T-helper 2 cell treated with Interferon-gamma antibody and Interleukin-4, amounts not matched to agents 5 μg/mL and 100 μg/mL, for 36 hours (primary cell): Measurements from ENCODE around the gene STAG3.
"Not testable (repeated sequence)": the region's sequence is repeated elsewhere in the genome, so short reads cannot be mapped to it uniquely, and the experiment has no call there.

ENCODE experiments used
- DNase-seq: peaks from one replicate; pipeline ENCODE4 v3.0.0; 2021; ENCODE audit warnings: low spot score
- H3K27ac Mint-ChIP-seq: one replicate; pipeline ENCODE4 v1.8.0; 2021; ENCODE audit warnings: mild to moderate bottlenecking, mixed read lengths
- H3K27me3 Mint-ChIP-seq: one replicate; pipeline ENCODE4 v1.8.0; 2021; ENCODE audit warnings: low read depth, mixed read lengths
- H3K36me3 Mint-ChIP-seq: one replicate; pipeline ENCODE4 v1.8.0; 2021; ENCODE audit warnings: low read depth, mixed read lengths
- H3K4me1 Mint-ChIP-seq: one replicate; pipeline ENCODE4 v1.8.0; 2021; ENCODE audit warnings: low read depth, mixed read lengths
- H3K4me3 Mint-ChIP-seq: one replicate; pipeline ENCODE4 v1.8.0; 2022; ENCODE audit warnings: mild to moderate bottlenecking, moderate library complexity, mixed read lengths
- H3K9me3 Mint-ChIP-seq: one replicate; pipeline ENCODE4 v1.8.0; 2021; ENCODE audit warnings: mixed read lengths

The STAG3 gene

GRCh38 chr7:100221231-100221718 is 43.6 kb downstream of the STAG3 start:
- peak; percentile 70 for DNase-seq

GRCh38 chr7:100221767-100222444 is 44.2 kb downstream of the STAG3 start:
- Mint-ChIP-seq H3K4me1 (peaks cover 45% of the 10 kb centered on the region), H3K36me3 (peaks cover 56% of the 10 kb centered on the region), H3K9me3 (no peaks in the 10 kb centered on the region), H3K4me3 (peak overlapping the region; percentile 97), H3K27ac (peak overlapping the region; percentile 99), H3K27me3 (no peaks in the 10 kb centered on the region)
- no peak for DNase-seq

More at GRCh38 chr7:100221231-100221718, 43.6 kb downstream of the STAG3 start:
- no peaks in the 10 kb centered on the region for H3K27me3 Mint-ChIP-seq
- peaks cover 55% of the 10 kb centered on the region for H3K36me3 Mint-ChIP-seq
- H3K4me3 Mint-ChIP-seq: peak overlapping the region; percentile 97
- peaks cover 45% of the 10 kb centered on the region for H3K4me1 Mint-ChIP-seq
- peak overlapping the region; percentile 99 for H3K27ac Mint-ChIP-seq
- H3K9me3 Mint-ChIP-seq: no peaks in the 10 kb centered on the region

DNA sequence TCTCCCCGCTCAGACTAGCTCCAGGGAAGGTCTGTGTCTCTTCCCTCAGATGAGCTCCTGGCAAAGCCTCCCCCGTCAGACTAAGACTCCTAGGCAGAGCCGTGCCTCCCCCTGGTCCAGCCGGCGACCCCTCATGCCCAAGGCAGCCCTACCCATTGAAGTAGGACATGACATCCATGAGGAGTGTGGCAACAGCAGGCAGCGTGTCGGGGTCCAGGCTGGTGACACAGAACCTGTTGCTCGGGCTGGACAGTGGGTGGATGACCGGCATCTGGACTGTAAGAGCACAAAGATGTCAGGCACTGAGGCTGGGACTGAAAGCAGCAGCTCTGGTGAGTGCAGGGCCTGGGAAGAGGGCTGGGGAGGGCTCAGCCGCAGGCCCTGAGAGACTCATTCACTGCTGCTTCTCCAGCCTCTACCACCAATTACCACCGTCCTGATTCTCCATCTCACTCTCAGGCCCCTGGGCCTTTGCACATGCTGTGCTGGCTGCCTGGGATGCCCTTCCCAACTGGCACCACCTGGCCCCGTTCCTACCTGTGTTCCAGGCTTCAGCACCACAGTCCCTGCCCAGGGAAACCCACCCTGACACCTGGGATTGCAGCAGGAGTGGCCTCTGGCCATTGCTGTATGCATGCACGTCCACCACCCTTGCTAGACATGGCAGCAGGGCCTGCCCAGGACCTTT is 44.9 kb downstream of the STAG3 start:
- Mint-ChIP-seq H3K4me3 (peak overlapping the region; percentile 97), H3K27me3 (no peaks in the 10 kb centered on the region), H3K36me3 (peaks cover 59% of the 10 kb centered on the region), H3K27ac (peak overlapping the region; percentile 99), H3K4me1 (peaks cover 40% of the 10 kb centered on the region), H3K9me3 (no peaks in the 10 kb centered on the region)
- DNase-seq: no peak

- DNase-seq, H3K9me3 Mint-ChIP-seq, H3K27me3 Mint-ChIP-seq: not testable (repeated sequence)
- Mint-ChIP-seq H3K4me1 (peaks cover 38% of the 10 kb centered on the region), H3K4me3 (peak overlapping the region; percentile 97), H3K27ac (peak overlapping the region; percentile 99), H3K36me3 (peaks cover 66% of the 10 kb centered on the region)
Measured at GRCh38 chr7:100223376-100223927, 45.7 kb downstream of the STAG3 start.

DNA sequence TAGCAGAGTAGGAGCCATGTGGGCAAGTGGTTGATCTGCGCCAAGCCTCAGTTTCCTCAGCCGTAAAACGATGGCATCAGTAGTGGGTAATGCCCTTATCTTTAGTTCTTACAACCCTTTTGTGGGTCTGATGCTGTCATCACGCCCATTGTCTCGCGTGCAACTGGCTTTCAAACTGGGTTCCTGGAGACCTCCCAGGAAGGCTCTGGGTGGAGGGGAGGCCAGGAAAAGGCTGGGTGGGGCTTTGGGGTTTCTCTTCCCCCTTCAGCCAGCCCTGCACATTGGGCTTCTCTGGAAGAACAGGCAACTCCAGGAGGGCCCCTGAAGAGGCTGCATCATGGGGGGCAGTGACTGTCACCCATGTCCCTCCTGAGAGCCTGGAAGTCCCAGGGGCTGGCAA is 47.2 kb downstream of the STAG3 start:
- Mint-ChIP-seq H3K27ac (peak overlapping the region; percentile 57), H3K4me1 (peaks cover 30% of the 10 kb centered on the region), H3K4me3 (peak overlapping the region; percentile 97), H3K36me3 (peaks cover 59% of the 10 kb centered on the region)
- H3K27me3 Mint-ChIP-seq, DNase-seq, H3K9me3 Mint-ChIP-seq: not testable (repeated sequence)

DNA sequence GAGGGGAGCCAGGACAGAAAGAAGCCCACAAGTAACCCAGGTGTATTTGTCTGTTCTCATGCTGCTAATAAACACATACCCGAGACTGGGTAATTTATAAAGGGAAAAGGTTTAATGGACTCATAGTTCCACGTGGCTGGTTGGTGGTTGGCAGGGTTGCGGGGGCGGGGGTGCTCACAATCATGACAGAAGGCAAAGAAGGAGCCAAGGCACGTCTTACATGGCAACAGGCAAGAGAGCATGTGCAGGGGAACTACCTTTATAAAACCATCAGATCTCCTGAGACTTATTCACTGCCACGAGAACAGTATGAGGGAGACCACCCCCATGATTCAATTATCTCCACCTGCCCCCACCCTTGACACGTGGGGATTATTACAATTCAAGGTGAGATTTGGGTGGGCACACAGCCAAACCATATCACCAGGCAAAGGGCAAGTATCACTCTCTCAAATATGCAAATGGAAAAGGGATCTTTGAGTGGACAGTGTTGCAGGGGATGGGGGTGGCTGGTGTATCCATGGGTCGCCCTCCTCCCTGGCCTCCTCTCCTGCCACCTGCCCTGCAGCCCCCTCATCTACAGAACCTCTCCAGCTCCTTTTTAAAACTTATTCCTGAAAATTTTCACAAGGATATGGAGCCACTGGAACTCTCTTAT is 57.1 kb downstream of the STAG3 start:
- H3K36me3 Mint-ChIP-seq: peaks cover 30% of the 10 kb centered on the region
- H3K27ac Mint-ChIP-seq: peak overlapping the region; percentile 45
- H3K4me3 Mint-ChIP-seq, H3K9me3 Mint-ChIP-seq, H3K4me1 Mint-ChIP-seq, H3K27me3 Mint-ChIP-seq, DNase-seq: not testable (repeated sequence)

- not testable (repeated sequence) for H3K27me3 Mint-ChIP-seq, H3K9me3 Mint-ChIP-seq, H3K27ac Mint-ChIP-seq, H3K4me3 Mint-ChIP-seq, H3K36me3 Mint-ChIP-seq, H3K4me1 Mint-ChIP-seq, DNase-seq
Measured at GRCh38 chr7:100239975-100240374, 62.3 kb downstream of the STAG3 start.

GRCh38 chr7:100243385-100243784 is 65.7 kb downstream of the STAG3 start:
- H3K4me1 Mint-ChIP-seq: peaks cover 10% of the 10 kb centered on the region
- peak; percentile 59 for DNase-seq
- H3K4me3 Mint-ChIP-seq: peak overlapping the region; percentile 55
- H3K9me3 Mint-ChIP-seq, H3K36me3 Mint-ChIP-seq, H3K27me3 Mint-ChIP-seq: not testable (repeated sequence)
- H3K27ac Mint-ChIP-seq: peak overlapping the region; percentile 94

DNA sequence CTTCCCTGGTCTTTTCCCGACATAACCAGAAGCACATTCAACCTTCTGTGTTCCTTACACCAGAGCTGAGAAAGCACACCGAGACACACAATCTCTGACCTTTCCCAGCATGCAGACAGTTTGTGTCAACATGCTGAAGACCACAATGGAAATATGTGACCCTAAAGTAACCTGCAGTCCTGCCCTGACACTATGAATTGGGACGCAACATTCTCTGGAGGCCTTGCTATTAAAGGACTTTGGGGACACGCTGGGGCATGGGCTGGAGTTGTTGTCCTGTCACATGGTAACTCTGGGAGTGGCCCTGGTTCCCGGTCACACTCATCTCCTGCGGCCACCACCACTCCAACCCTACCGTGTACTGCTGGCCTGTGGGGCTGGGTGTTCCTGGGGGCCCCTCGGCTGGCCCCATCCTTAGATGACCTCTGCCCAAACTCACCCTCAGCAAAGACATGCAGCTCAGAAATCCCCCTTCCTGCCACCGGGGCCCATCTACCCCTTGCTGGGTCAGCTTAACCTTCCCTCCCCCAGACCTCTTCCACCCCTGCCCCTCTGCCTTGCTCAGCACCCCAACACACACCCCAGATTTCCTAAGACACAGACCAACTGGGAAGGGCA is 67.4 kb downstream of the STAG3 start:
- H3K9me3 Mint-ChIP-seq, H3K27me3 Mint-ChIP-seq, H3K4me3 Mint-ChIP-seq, H3K36me3 Mint-ChIP-seq, DNase-seq: not testable (repeated sequence)
- Mint-ChIP-seq H3K4me1 (peaks cover 10% of the 10 kb centered on the region), H3K27ac (peak overlapping the region; percentile 21)

DNA sequence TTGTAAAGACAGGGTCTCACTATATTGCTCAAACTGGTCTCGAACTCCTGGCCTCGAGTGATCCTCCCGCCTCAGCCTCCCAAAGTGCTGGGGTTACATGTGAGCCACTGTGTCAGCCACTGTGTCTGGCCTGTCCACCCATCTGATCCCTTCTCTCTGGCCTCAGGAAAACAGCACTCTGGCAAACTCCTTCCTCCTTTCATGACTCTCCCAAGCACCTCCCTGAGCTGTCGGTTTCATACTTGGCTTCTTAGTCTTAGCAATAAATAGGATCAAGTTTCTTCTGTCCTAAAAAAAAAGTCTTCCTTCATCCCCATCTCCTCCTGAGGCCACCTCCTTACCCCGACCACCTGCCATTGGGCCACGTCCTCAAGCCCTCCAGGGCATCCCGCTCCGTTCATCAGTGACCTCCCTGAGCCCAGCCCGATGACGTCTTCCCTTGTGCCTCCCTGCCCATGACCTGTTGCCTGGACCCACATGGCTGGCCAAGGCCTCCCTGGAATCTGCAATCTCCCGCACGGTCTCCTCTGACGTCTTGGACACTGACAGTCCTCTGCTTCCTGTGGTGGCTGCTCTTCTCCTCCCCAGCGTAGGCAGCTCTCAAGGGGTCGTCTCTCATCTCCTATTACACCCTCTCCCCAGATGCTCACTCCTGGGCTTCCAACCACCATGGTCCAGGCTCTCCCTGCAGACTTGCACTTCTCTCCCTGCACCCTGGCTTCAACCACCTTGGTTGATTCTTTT is 68.6 kb downstream of the STAG3 start:
- H3K36me3 Mint-ChIP-seq, H3K27ac Mint-ChIP-seq, H3K9me3 Mint-ChIP-seq, DNase-seq, H3K4me3 Mint-ChIP-seq, H3K27me3 Mint-ChIP-seq: not testable (repeated sequence)
- H3K4me1 Mint-ChIP-seq: peaks cover 10% of the 10 kb centered on the region

GRCh38 chr7:100246865-100247137 is 69.1 kb downstream of the STAG3 start:
- not testable (repeated sequence) for H3K27me3 Mint-ChIP-seq, H3K4me3 Mint-ChIP-seq, H3K9me3 Mint-ChIP-seq, H3K27ac Mint-ChIP-seq, H3K36me3 Mint-ChIP-seq, DNase-seq
- peaks cover 10% of the 10 kb centered on the region for H3K4me1 Mint-ChIP-seq

GRCh38 chr7:100247152-100247757 is 69.5 kb downstream of the STAG3 start:
- no peak for DNase-seq
- Mint-ChIP-seq H3K36me3 (peaks cover 2% of the 10 kb centered on the region), H3K4me3 (no peak overlapping the region), H3K27ac (no peak overlapping the region), H3K4me1 (peaks cover 10% of the 10 kb centered on the region), H3K27me3 (no peaks in the 10 kb centered on the region), H3K9me3 (no peaks in the 10 kb centered on the region)

GRCh38 chr7:100248483-100248882 is 70.8 kb downstream of the STAG3 start:
- DNase-seq: no peak
- H3K36me3 Mint-ChIP-seq: peaks cover under 1% of the 10 kb centered on the region
- H3K27ac Mint-ChIP-seq: no peak overlapping the region
- no peaks in the 10 kb centered on the region for H3K27me3 Mint-ChIP-seq
- no peaks in the 10 kb centered on the region for H3K9me3 Mint-ChIP-seq
- H3K4me3 Mint-ChIP-seq: no peak overlapping the region
- H3K4me1 Mint-ChIP-seq: peaks cover 5% of the 10 kb centered on the region
